RPMI7951 (cell line): ENCODE results near the gene NACA2. TPM values are rescaled to one million over a fixed set of nuclear protein-coding genes. Genes with fewer than 3 reads are reported as not detected.
"Not testable (repeated sequence)": the region's sequence is repeated elsewhere in the genome, so short reads cannot be mapped to it uniquely, and the experiment has no call there.

Experiments used
- DNase-seq: peaks from one replicate; pipeline ENCODE4 v3.0.0-alpha.2; 2012; ENCODE audit warnings: low read depth
- total RNA-seq: library from RNA; depleted of rRNA; stranded (reverse); fragments of >200 nt; shearing (Covaris generic); gene quantifications from 2 replicates; pipeline ENCODE4 v1.2.3, GENCODE V29; 2014

Gene NACA2
- total RNA-seq, 1 experiment from 2014 or later, result not detected

DNA sequence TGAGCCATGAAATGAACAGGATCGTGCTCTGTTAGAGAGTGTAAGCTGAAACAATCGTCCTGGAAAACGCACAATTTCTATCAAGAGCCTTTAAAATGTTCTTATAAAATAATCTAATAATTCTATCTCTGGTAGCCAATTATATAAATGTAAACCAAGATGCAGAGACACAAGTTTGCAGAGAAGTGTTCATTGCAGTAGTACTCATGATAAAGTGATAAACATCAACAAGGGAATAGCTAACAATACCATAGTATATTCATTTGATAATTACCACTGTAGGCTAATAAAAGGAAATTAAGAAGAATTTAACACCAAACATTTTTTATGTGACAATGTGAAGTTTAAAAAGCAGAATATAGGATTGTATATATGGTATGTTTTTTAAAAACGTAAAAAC, 12.4 kb downstream of the NACA2 start:
- DNase-seq, result no peak

DNA sequence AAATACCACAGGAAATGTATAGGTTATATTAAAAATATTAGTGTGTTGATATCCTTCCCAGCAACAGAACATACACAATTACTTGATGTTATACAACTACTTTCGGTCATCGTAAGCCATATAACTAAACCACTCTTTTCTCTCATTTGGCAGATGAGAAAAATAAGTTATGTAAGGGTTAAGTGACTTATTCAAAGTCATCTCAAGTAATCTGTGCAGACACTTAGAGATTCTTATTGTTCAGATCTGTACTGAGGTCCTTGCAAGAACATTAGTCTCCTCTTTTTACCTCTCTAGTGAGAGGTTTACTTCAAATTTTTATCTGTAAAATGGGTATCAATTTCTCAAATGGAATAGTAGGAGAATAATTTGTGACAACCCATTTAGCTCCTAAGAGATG, 15.0 kb downstream of the NACA2 start:
- no peak for DNase-seq

DNA sequence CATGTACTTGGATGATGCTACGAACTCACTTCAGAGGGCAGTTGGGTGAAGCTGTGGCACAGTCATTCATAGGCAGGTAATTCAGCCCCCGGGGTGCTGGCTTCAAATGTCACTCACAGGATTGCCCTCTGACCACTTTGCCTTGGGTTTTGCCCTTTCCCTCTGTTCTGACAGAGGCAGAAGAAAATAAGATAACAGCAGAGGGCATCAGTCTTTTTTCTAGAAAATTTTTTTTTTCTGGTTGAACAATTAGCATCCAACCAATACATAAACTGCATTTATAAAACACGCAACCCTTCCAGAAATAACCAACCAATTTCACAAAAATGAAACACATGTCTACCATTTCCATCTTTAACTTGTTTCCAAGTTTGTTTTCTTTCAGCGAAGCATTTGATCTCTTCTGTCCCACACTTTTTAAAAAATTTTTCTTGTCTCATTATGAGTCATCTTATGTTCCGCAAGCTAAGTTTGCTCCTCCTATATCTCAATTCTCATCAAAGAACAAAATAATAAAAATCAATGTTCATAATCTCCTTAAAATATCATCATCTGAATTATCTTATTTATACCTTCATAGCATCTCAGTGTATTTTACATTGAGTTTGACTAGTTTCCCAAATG, 15.6 kb downstream of the NACA2 start:
- no peak for DNase-seq

GRCh38 chr17:61574542-61575351, 16.3 kb downstream of the NACA2 start:
- DNase-seq, result peak; percentile 67

DNA sequence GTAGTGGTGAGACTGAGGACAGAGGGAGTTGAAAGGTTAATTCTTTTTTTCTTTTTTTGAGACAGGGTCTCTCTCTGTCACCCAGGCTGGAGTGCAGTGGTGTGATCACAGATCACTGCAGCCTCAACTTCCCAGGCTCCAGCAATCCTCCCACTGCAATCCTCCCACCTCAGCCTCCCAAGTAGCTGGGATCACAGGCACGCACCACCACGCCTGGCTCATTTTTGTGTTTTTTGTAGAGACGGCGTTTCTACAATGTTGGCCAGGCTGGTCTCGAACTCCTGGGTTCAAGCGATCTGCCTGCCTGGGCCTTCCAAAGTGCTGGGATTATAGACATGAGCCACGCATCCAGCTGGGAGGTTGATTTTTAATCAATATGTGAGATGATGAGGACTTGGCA, 18.5 kb downstream of the NACA2 start:
- not testable (repeated sequence) for DNase-seq

DNA sequence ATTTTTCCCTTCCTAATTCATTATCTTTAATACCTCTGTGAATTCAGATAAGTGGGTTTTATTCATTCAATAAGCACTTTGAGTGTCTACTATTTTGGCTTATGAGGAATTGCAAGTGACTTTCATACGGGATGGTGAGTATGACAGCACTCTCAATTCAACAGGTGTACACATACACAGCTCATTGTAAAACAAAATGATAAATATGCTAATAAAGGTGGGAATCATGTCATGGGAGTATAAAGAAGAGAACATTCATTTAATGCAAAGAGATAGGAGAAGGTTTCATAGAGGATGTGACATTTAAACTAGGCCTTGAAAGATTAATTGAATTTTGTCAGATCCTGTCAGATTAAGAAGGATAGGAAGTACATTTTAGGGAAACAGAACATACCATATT, 19.4 kb downstream of the NACA2 start:
- no peak for DNase-seq

GRCh38 chr17:61570118-61570517, 20.9 kb downstream of the NACA2 start:
- peak; percentile 34 for DNase-seq

GRCh38 chr17:61569525-61569924, 21.5 kb downstream of the NACA2 start:
- not testable (repeated sequence) for DNase-seq

DNA sequence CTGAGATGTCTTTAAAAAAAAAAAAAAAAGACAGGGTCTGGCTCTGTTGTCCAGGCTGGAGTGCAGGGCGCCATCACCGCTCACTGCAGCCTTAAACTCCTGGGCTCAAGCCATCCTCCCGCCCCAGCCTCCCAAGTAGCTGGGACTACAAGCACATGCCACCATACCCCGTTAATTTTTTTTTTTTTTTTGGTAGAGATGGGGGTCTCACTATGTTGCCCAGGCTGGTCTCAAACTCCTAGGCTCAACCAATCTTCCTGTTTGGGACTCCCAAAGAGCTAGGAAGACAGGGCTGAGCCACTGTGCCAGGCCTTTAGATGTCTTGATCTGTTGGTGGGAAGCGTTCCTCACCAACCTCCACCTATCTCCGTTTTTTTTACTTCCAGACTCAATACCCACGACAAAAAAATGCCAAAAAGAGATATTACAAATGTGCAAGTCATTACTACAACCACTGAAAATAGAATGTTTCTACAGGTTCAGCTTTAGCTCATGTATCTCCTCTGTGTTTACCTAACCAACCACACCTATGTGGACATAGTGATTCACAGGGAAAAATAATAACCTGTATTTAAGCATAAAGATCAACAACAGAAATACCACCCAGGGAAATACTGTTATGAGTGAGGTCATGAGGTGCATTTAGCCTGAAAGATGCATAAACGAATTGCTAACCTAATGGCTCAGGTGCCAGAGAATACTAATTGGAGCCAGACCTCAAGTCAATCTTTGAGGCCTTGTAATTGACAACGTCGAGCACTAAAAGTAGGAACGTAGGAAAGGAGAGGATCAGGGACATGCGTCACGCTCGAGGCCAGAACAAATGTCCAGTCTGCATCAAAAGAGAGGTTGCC, 22.6 kb downstream of the NACA2 start:
- no peak for DNase-seq

DNA sequence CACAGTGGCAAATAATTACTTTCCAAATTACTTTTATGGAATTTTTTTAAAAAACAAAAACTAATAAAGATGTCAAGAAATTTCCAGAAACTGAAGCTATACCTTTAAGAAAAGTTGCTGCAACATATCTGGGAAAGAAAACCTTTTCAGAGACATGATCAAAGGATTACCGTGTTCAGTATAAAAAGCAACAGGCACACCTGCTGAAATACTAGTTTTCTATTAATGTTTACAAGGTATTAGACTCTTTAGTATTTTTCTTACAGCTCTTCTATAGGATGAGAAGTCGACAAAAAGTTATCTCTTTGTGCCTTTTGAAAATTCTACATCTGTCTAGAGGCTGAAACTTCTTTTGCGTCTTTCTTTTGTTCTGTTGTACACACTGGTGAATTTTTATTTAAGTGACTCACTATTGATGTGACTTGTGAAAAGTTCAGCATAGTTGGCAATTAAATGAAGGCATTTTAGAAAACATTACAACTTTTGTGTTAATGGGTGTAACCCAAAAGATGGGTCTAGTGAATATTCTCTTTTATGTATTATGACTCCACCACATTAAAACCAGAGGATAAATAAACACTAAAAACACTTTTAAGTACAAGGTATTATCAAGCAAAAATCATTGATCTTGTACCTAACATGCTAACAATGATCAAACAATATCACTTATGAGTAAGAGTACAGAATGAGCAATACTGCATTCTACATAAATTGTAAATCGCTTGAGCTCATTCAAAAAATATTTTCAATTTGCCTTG, 23.8 kb downstream of the NACA2 start:
- DNase-seq, result no peak

DNA sequence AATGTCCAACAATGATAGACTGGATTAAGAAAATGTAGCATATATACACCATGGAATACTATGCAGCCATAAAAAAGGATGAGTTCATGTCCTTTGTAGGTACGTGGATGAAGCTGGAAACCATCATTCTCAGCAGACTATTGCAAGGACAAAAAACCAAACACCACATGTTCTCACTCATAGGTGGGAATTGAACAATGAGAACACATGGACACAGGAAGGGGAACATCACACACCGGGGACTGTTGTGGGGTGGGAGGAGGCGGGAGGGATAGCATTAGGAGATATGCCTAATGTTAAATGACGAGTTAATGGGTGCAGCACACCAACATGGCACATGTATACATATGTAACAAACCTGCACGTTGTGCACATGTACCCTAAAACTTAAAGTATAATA, 24.6 kb downstream of the NACA2 start:
- DNase-seq, result not testable (repeated sequence)

DNA sequence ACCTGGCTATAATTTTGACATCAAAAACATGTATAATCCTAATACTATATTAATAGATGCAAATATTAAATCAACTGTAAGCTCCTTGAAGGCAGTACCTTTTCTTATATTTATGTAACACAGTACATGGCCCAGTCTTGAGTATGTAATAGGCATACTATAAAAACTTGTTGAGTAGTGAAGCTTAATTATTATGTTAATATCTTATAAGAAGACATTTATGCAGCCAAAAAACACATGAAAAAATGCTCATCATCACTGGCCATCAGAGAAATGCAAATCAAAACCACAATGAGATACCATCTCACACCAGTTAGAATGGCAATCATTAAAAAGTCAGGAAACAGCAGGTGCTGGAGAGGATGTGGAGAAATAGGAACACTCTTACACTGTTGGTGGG, 25.2 kb downstream of the NACA2 start:
- not testable (repeated sequence) for DNase-seq

DNA sequence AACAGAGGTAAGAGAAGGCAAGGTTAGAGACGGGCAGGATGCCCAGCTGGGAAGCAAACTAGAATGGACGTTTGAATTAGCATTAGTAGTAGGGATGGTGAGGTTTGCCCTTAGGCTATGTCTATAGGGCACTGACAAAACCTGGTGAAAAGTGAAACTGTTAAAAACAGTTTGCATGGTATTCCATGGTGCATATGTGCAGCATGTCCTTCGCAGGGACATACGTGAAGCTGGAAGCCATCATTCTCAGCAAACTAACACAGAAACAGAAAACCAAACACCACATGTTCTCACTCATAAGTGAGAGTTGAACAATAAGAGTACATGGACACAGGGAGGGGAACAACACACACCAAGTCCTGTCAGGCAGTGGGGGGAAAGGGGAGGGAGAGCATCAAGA, 25.8 kb downstream of the NACA2 start:
- no peak for DNase-seq

DNA sequence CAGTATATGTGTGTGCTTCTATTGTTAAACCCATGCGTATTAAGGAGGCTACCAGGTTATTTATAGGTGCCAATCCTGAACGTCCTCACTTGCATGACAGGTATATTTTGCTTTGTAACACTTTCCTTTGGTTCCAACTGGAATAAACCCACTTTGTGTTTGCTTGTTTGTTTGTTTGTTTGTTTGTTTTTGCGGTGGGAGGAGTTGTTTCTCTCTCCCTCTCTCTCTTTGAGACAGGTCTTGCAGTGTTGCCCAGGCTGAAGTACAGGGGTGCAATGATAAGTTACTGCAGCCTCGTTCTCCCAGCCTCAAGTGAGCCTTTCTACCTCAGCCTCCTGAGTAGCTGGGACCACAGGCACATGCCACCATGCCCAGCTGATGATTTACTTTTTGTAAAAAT, 28.7 kb downstream of the NACA2 start:
- DNase-seq, result no peak

- no peak for DNase-seq
Measured at GRCh38 chr17:61561354-61561753, 29.7 kb downstream of the NACA2 start.

DNA sequence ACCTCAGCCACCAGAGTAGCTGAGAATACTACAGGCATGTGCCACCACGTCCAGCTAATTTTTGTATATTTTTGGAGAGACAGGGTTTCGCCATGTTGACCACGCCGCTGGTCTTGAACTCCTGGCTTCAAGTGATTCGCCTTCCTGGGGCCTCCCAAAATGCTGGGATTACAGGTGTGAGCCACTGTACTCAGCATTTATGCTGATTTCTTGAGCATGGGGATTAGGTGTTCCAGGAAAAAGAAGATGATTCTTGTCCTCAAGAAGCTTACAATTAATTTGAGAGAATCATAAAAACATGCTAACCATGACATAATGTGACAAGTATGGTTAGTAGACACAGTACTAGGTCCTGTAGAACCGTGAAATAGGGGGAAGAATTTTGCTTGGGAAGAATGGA, 30.9 kb downstream of the NACA2 start:
- DNase-seq, result no peak

GRCh38 chr17:61556224-61557188, 34.5 kb downstream of the NACA2 start:
- DNase-seq, result peak; percentile 11

GRCh38 chr17:61555127-61555566, 35.9 kb downstream of the NACA2 start:
- no peak for DNase-seq

DNA sequence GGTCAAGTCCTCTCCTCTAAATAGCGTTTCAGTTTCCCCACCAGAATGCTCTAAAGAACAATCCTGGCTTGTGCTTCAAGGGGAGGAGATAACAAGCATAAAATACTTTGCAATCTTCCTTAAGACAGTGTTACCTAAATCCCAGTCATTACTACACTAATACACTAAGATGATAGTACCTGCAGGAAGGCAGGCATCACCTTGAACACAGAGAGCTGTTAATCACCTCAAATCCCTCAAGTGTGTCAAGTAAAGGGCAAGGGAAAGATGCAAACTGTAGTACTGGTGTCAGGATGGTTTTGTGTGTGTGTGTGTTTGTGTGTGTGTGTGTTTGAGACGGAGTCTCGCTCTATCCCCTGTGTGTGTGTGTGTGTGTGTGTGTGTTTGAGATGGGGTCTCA, 36.8 kb downstream of the NACA2 start:
- no peak for DNase-seq

DNA sequence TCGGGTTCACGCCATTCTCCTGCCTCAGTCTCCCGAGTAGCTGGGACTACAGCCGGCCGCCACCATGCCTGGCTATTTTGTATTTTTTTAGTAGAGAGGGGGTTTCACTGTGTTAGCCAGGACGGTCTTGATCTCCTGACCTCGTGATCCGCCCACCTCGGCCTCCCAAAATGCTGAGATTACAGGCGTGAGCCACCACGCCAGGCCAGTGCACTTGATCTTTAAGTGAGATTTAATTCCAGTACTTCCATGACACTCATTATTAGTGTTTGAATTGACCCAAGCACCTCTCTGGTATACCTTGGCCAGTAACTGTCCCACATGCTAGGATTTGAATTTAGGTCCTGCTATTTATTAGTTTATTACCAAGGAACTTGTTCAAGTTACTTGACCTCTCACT, 38.5 kb downstream of the NACA2 start:
- DNase-seq, result not testable (repeated sequence)
